Glomerular visceral epithelial cell (primary cell): ENCODE results near the gene BAZ2B.
A peak's percentile ranks its signal among the peaks of the same experiment; 100 is the strongest.

Source experiments
- DNase-seq: peaks from one replicate; pipeline ENCODE4 v3.0.0-alpha.2; 2016; ENCODE audit errors: extremely low spot score

BAZ2B gene

GRCh38 chr2:159322419-159322818 lies 293.9 kb downstream of the BAZ2B start:
- no peak for DNase-seq

- peak; percentile 38 for DNase-seq
Measured at GRCh38 chr2:159317392-159318088, 298.8 kb downstream of the BAZ2B start.

DNA sequence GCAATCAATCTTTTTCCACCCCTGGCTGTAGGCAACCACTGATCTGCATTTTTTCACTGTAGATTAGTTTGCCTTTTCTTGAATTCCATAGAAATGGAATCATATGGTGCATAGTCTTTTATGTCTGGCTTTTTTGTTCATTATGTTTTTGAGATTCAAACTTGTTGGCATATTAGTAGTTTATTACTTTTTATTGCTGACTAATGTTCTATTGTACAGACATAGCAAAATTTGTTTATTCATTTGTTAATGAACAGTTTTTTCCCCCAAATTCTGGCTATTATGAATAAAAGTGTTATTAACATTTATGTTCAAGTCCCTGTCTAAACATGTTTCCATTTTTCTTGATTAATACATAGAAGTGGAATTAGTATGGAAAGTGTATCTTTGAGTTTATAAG lies 308.4 kb downstream of the BAZ2B start:
- no peak for DNase-seq

GRCh38 chr2:159300586-159300985 lies 315.8 kb downstream of the BAZ2B start:
- DNase-seq: no peak

- DNase-seq: no peak
Measured at GRCh38 chr2:159298967-159299366, 317.4 kb downstream of the BAZ2B start.

DNA sequence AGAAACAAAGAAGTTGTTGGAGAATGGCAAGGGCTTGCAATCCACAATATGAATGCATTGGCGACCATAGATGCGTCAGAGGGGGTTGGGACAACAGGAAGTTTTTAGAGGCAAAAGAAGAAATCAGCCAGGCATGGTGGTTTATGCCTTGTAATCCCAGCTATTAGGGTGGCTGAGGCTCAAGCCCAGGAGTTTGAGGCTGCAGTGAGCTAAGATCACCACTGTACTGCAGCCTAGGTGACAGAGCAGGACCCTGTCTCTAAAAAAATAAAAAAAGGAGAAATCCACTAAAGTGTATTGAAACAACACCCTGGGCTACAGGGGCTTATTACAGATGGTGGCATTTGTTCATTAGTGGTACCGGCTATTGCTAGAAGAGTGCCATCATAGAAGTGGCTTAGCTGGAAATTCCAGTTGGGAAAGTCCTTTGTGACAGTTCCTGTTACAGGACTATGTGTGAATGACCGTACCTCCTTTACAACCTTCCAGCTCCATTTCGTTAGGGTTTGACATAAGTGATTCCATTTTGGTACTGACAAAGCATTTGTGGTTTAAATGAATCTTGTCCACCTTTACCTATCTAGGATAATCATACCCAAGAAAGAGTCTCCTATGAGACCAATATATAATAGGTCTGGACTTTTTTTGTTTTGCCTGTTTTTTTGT lies 319.2 kb downstream of the BAZ2B start:
- no peak for DNase-seq

GRCh38 chr2:159292157-159292556 lies 324.2 kb downstream of the BAZ2B start:
- no peak for DNase-seq

DNA sequence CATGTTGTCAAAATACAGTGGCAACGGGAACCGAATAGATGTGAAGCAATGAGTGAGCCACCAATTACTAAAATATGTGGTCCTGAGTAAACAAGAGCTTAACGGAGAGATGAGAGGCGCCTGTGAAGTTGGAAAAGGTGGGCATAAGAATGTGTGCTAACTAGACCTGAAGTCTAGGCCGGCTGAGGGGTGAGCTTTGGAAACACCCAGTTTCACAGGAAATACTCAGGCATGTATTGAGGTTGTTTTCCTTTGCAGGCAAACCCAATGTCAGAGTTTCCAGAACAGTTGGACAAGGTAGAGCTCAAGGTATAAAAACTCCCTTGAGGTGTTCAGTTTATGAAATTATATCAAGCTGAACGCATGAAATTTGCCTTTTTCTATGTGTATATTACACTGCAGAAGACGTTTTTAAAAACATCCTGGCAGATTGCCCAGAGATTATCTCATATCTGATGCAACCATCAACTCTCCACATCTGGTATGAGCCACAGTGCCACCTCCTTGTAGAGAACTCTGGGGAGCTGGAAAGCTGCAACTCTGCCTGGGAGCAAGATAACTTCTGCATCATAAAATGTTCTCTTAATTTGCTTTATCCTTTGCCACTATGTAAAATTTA lies 325.9 kb downstream of the BAZ2B start:
- peak; percentile 80 for DNase-seq

DNA sequence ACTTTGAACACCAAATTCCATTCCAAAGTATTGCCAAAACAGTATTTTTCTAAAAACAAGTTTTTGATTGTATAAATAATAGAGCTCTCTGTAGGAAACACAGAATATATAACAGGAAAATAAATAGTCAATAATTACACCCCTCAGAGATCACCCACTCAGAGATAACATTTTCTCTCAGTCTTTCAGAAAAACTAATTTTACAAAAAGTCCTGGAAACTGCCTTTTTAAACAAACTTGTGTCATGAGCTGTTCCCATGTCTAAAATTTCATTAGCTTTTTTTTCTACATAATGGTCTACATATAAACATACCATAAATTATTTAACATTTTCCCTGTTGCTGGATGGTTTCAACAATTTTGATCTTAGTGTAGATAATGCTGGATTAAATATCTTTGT lies 328.6 kb downstream of the BAZ2B start:
- no peak for DNase-seq

DNA sequence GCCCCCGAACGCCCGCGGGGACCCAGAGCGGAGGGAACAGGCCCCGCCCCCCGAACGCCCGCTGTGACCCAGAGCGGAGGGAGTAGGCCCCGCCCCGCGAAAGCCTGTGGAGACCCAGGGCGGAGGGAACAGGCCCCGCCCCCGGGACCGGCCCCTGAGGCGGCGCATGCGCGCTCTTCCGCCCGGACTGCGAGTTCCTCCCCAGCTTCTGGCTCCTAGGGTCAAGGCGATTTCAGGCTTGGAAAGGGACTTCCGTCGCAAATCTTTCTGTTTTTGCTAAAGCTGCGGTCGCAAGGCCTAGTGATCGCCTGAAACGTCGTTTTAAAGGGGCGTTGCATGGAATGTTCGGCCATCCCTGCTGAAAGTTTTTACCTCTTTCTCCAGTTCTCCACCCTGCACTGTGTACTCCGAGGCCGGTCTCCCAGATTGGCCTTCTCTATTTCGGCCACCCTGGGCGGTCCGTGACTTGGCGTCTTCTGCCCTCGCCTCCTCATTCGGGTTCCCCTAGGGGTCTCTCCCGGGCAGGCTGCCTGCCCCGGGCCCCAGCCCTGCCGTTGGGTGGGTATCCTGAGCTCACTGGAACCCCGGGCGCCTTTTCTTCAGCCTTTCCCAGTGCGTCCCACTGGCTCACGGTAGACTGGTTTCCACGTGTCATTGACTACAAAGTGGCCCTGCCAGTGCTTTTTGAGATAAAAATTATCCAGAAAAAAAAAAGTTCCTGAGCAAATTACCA lies 329.5 kb downstream of the BAZ2B start:
- DNase-seq: peak; percentile 98

GRCh38 chr2:159285929-159286708 lies 330.2 kb downstream of the BAZ2B start, which contains the start of gene WDSUB1:
WDSUB1 (minus strand) TSS chr2:159286703; CDS start chr2:159283069, 3,634 bp downstream.
- peak; percentile 81 for DNase-seq

DNA sequence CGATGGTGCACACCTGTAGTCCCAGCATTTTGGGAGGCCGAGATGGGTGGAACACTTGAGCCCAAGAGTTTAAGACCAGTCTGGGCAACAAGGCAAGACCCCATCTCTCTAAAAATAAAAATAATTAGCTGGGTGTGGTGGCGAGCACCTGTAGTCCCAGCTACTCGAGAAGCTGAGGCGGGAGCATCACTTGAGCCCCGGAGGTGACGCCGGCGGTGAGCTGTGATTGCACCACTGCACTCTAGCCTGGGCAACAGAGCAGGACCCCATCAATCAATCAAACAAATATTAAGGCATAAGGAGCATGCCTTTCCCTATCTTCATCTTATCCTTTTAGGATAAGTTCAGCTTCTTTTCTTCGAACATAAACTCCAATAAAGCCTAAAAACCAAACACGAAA lies 330.9 kb downstream of the BAZ2B start:
- DNase-seq: no peak

DNA sequence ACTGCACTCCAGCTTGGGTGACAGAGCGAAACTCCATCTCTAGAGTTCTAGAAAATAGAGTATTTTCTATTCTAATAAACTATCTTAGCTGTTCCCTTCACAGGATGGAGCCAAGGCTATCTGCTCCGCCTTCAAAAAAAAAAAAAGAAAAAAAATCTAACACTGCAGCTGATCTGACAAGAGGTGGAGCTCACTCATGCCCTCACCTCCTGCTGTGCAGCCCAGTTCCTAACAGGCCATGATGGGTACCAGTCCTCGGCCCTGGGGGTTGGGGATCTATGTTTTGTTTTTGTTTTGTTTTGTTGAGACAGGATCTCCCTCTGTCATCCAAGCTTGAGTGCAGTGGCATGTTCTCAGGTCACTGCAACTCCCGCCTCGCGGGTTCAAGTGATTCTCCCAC lies 332.8 kb downstream of the BAZ2B start:
- DNase-seq: no peak

DNA sequence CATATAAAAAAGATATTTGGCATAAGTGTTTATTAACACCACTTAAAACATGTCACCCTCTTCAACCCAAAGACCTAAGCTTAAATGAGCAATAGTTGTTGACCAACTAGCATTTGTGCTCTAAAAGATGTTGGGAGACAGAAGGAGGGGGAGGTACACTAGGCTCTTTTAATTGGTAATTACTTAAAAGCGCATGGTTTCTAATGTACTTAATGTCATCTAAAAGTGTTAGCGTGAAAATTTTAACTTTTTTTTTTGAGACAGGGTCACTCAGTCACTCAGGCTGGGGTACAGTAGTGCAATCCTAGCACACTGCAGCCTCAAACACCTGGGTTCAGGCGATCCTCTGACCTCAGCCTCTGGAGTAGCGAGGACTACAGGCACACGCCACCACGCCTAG lies 335.3 kb downstream of the BAZ2B start:
- no peak for DNase-seq

- no peak for DNase-seq
Measured at GRCh38 chr2:159279700-159280099, 336.6 kb downstream of the BAZ2B start.

- no peak for DNase-seq
Measured at GRCh38 chr2:159275111-159275510, 341.2 kb downstream of the BAZ2B start.

DNA sequence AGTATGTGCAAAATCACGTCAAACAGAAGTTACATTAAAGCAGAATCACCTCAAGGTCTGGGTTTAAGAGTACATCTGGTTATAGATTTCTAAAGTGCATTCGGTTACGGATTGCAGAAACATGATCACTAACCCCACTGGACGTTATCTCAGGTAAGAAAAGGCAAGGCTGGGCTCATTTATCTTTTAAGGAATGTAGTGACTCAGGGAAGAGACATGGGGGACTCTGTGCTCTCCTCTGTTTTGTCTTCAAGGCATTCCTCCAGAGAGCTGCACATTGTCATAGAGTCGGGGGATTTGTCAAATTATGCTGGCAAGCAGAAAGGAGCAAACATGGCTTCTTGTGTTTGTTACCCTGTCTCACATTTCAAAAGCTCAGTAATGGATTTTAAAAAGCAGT lies 344.2 kb downstream of the BAZ2B start:
- DNase-seq: no peak

GRCh38 chr2:159270744-159271379 lies 345.5 kb downstream of the BAZ2B start:
- DNase-seq: no peak
